ENCODE data around the gene TRA2B. TPM values are rescaled to one million over a fixed set of nuclear protein-coding genes. Genes with fewer than 3 reads are reported as not detected.
A peak's percentile ranks its signal among the peaks of the same experiment; 100 is the strongest.

TRA2B gene
- total RNA-seq (2014; rRNA removed; shearing (Covaris generic)) = 290 and 367 TPM in 2 replicates

- DNase-seq (ENCODE audit: low spot score) = peak; percentile 98
These were observed at the start of gene TRA2B for GRCh38 chr3:185937689-185938374. TSS of gene TRA2B (minus strand) at chr3:185938014. CDS start at chr3:185937860, 154 bp downstream.

- DNase-seq (ENCODE audit: low spot score) = no peak
These were observed 48.5 kb upstream of the TRA2B start for GRCh38 chr3:185986198-185986777.

GRCh38 chr3:185984203-185984602 lies 46.4 kb upstream of the TRA2B start:
- DNase-seq (ENCODE audit: low spot score) = no peak

- DNase-seq (ENCODE audit: low spot score) = peak; percentile 62
These were observed 45.8 kb upstream of the TRA2B start for GRCh38 chr3:185983495-185984141.

- no peak for DNase-seq (ENCODE audit: low spot score)
These were observed 44.8 kb upstream of the TRA2B start for GRCh38 chr3:185982632-185983031.

GRCh38 chr3:185981621-185982020 lies 43.8 kb upstream of the TRA2B start:
- DNase-seq (ENCODE audit: low spot score) = peak; percentile 29

- no peak for DNase-seq (ENCODE audit: low spot score)
These were observed 41.9 kb upstream of the TRA2B start for GRCh38 chr3:185979721-185980121.

GRCh38 chr3:185978516-185978915 lies 40.7 kb upstream of the TRA2B start:
- DNase-seq (ENCODE audit: low spot score) = no peak

- DNase-seq (ENCODE audit: low spot score) = no peak
These were observed 39.8 kb upstream of the TRA2B start for GRCh38 chr3:185977679-185978040.

GRCh38 chr3:185976977-185977678 lies 39.3 kb upstream of the TRA2B start:
- peak; percentile 78 for DNase-seq (ENCODE audit: low spot score)

GRCh38 chr3:185976100-185976499 lies 38.3 kb upstream of the TRA2B start:
- DNase-seq (ENCODE audit: low spot score) = no peak

- no peak for DNase-seq (ENCODE audit: low spot score)
These were observed 33.8 kb upstream of the TRA2B start for GRCh38 chr3:185971579-185971978.

- DNase-seq (ENCODE audit: low spot score) = no peak
These were observed 30.4 kb upstream of the TRA2B start for GRCh38 chr3:185968168-185968567.

GRCh38 chr3:185966655-185967054 lies 28.8 kb upstream of the TRA2B start:
- no peak for DNase-seq (ENCODE audit: low spot score)

- DNase-seq (ENCODE audit: low spot score) = no peak
These were observed 27.7 kb upstream of the TRA2B start for GRCh38 chr3:185965496-185965895.

GRCh38 chr3:185961675-185962232 lies 23.9 kb upstream of the TRA2B start:
- no peak for DNase-seq (ENCODE audit: low spot score)

GRCh38 chr3:185960522-185961288 lies 22.9 kb upstream of the TRA2B start:
- DNase-seq (ENCODE audit: low spot score) = no peak

GRCh38 chr3:185959609-185960521 lies 22.1 kb upstream of the TRA2B start:
- peak; percentile 87 for DNase-seq (ENCODE audit: low spot score)

GRCh38 chr3:185958626-185959025 lies 20.8 kb upstream of the TRA2B start:
- DNase-seq (ENCODE audit: low spot score) = no peak

GRCh38 chr3:185956244-185956643 lies 18.4 kb upstream of the TRA2B start:
- DNase-seq (ENCODE audit: low spot score) = no peak
